Activated CD4-positive, alpha-beta T cell treated with anti-CD3 and anti-CD28 coated beads, Interleukin-2, amount 50 U/mL, for 16 hours (primary cell): Measurements from ENCODE around the gene CTSF.
"Not testable (repeated sequence)": the region's sequence is repeated elsewhere in the genome, so short reads cannot be mapped to it uniquely, and the experiment has no call there.

ENCODE experiments used
- DNase-seq: peaks from one replicate; pipeline ENCODE4 v3.0.0-alpha.2; 2020

CTSF gene

DNA sequence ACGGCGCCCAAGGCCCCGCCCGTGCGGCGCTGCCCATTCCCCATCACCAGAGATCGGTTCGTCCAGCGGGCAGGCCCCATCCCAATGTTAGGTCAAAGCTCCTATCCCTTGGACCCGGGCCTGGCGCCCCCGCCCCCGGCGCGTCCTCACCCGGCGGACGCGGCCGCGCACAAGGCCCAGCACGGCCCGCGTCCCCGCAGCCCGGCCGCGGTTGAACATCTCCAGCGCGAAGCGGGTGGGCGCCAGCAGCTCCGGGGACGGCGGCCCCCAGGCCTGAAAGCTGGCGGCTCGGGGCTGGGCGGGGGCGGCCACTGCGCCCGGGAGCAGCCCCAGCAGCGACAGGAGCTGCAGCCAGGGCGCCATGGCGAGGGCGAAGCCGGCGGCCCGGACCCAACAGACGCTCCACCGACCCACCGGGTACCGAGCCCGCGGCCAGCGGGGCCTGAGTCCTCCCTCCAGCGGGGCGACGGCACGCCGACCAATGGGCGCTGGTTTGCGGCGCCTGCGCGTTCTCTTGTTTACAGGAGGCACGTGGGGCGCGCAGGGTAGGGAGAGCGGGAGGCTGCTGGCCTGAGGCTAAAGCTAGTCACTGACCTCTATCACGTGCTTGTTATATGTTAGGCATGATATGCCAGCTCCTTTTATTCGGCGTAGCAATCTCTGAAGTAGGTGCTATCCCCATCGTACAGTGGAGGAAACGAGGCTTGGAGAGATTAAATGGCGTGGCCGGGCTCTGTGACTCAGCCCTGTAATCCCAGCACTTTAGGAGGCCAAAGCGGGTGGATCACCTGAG is at the start of gene CTSF:
Gene CTSF, minus strand, starts transcription at position 483 of the 793 bp plus-strand sequence. Its CDS starts 120 bp downstream, at position 363.
- DNase-seq, result peak; percentile 66

GRCh38 chr11:66617155-66617834 is 48.9 kb upstream of the CTSF start:
- peak; percentile 36 for DNase-seq

DNA sequence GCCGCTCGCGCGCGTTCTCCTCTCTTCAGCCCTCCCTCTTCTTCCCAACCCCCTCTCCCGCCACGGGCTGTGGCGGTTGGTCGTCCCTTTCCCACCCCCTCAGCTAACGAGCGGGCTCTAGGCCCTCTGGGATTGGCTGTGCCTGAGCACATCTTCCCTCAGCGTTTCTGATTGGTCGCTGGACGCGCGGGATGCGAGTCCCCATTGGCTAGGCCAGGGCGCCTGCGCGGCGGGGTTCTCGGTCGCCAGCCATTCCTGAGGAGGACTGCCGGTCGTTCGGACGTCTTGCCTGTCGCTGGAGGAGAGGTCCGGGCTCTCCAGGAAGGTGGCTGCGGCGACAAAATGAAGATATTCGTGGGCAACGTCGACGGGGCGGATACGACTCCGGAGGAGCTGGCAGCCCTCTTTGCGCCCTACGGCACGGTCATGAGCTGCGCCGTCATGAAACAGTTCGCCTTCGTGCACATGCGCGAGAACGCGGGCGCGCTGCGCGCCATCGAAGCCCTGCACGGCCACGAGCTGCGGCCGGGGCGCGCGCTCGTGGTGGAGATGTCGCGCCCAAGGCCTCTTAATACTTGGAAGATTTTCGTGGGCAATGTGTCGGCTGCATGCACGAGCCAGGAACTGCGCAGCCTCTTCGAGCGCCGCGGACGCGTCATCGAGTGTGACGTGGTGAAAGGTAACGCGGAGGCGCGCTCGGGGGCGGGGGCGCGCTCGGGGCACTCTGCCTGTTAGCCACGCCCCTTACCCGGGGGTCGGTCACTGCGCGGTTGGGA is 48.2 kb upstream of the CTSF start, which contains the start of gene RBM14:
Gene RBM14, plus strand, starts transcription at position 252 of the 776 bp plus-strand sequence. Its CDS starts 91 bp downstream, at position 343.
- peak; percentile 100 for DNase-seq

- no peak for DNase-seq
Measured at GRCh38 chr11:66614073-66614472, 45.7 kb upstream of the CTSF start.

DNA sequence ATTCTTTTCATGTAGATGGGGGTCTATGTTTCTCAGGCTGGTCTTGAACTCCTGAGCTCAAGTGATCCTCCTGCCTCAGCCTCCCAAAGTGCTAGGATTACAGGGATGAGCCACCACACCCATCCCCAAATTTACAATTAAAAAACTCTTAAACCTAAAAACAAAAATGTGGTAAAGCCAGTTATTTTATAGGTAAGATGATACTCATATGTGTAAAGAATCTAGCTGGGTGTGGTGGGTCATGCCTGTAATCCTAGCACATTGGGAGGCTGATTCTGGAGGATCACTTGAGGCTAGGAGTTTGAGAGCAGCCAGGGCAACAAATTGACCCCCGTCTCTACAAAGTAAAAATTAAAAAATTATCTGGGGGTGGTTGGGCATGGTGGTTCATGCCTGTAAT is 44.1 kb upstream of the CTSF start:
- DNase-seq, result no peak

DNA sequence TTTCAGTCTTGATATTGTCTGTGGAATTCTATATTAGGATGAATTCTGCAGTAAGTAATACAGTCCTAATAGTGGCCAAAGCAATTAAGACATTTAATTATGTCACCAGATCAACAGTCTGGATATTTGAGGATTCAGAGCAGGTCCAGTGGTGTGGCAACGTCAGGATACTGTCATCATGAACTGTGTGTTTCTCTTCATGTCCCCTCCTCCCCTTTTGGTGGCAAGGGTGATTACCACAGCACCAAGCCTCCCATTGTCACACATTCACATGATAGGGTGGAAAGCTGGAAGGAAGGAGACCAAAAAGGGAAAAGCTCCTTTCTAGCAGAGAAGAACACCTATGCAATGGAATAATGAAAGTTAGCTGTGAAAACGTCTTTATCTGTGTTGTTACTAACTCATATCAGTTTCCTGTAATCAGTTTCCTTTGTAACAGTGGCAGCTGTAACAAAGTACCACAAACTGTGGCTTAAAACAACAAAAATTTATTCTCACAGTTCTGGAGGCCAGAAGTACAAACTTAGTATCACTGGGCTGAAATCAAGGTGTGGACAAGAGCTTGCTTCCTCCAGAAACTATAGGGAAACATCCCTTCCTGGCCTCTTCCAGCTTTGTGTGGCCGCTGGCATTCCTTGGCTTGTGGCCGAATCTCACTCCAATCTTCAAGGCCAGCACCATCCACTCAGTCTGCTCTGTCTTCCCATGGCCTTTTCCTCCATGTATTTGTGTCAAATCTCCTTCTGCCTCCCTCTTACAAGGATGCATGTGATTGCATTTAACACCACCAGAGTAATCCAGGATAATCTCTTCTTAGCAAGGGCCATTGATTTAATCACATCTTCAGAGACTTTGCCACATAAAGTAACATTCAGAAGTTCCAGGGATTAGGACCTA is 41.6 kb upstream of the CTSF start:
- DNase-seq, result peak; percentile 10

DNA sequence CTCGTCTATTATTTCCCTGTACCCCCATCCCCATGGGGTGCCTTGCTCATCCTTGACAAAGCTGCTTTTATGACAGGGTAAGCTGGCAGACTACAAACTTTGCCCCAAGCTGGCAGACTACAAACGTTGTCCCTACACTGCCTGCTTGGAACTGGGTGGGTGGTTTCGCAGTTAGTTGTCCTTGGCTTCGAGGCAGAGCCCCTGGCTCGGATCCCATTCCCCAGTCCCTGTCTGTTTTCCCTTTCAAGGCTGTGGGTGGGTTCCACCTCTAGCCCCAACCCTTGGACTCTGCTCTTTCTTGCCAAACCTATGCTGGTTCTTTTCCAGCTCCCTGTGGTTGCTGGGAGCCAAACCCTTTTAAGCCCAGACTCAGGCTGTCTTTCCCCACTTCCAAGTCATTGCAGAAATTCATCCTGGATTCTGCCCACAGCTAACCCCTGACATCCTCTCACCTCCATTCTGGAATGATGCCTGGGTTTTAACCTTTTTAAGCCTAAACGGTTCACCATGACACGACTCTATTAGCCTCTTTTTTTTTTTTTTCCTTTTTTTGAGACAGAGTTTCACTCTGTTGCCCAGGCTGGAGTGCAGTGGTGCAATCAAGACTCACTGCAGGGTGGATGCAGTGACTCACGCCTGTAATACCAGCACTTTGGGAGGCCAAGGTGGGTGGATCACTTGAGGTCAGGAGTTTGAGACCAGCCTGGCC is 38.9 kb upstream of the CTSF start:
- DNase-seq, result no peak

DNA sequence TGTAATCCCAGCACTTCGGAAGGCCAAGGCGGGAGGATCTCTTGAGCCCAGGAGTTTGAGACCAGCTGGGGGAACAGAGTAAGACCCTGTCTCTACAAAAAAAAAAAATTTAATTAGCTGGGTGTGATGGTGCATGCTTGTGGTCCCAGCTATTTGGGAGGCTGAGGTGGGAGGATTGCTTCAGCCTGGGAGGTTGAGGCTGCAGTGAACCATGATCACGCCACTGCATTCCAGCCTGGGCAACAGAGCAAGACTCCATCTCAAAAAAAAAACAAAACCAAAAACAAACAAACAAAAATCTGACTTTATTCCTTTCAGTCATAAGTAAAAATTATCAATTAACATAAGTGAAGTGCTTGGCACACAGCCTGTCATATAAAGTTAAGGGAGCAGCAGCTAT is 38.2 kb upstream of the CTSF start:
- DNase-seq, result not testable (repeated sequence)

DNA sequence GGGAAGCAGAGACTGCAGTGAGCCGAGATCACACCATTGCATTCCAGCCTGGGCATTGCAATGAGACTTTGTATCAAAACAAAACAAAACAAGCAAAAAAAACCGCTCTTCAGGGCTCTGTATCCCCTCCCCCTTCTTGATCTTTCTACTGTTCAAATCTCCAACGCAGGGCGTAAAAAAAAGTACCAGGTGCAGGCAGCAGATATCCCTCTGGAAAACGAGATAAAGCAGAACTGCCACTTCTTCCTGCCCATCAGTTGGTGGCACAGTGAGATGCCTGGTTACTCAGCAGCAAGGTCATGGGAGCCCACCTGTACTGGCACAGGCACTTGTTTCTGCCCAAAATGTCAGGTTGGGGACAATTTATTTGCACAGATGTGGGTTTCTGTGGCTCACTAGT is 35.7 kb upstream of the CTSF start:
- no peak for DNase-seq

DNA sequence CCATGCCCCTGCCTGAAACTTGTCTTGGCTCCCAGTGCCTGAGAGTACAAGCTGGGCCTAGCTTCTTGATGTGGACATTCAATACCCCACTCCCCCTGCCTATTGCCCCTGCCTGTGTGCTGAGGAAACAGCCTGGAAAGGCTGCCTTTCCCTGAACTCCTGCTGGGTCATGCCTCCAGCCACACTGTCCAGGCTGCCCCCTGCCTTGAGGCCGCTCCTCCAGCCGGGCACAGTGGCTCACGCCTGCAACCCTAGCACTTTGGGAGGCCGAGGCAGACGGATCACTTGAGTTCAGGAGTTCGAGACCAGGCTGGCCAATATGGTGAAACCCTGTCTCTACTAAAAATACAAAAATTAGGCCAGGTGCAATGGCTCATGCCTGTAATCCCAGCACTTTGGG is 34.7 kb upstream of the CTSF start:
- no peak for DNase-seq

DNA sequence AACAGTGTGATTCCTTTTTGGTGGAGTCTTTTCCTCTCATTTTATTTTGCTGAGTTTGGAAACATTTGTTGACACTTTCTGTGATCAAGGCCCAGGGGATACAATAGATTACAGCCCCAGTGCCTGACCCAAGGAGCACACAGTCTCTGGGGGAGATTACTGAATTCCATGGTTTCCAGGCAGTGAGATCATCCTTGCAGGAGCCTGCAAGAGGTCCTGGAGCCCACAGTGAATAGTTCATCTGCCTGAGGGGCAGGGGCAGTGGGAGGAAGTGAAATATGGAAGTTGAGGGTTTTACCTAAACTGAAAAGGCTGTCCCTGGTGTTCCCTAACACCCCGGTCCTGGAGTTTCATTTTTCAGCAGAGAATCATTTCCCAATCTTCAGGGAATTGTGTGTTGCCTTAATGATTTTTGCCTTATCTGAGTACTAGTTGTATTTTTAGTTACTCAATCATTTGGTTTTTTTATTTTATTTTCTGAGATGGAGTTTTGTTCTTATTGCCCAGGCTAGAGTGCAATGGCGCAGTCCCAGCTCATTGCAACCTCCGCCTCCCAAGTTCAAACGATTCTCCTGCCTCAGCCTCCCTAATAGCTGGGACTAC is 32.3 kb upstream of the CTSF start:
- DNase-seq, result no peak

DNA sequence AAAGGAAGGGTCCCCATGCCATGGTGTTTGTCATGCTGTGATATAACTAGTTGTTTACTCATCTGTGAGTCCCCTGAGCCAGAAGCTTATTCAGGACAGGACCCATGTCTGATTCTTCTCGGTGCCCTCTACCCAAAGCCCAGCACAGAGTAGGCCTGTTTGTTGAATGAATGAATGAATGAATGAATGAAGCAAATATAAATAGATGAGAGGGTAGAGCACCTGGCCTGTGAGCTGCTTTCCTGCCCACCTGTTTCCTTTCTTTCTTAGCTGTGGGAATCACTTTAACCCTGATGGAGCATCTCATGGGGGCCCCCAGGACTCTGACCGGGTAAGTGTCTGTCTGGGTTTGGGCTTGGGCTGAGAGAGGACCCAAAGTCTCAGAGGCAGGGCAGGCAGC is 31.8 kb upstream of the CTSF start:
- DNase-seq, result no peak

DNA sequence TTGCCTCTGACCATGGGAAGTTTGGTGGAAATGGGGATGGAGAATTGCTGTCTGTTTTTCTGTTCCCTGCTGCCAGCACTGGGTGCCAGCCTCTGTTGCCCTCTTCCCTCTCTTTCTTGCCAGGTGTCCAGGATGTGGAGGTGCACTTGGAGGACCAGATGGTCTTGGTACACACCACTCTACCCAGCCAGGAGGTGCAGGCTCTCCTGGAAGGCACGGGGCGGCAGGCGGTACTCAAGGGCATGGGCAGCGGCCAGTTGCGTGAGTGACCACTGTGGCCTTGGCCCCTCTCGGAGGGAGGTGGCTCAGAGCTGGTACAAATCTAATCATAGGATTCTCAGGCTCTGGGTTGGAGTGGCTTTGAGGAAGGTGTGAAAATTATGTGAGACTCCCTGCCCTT is 30.6 kb upstream of the CTSF start:
- DNase-seq, result no peak

GRCh38 chr11:66595245-66595904 is 27.0 kb upstream of the CTSF start:
- no peak for DNase-seq

DNA sequence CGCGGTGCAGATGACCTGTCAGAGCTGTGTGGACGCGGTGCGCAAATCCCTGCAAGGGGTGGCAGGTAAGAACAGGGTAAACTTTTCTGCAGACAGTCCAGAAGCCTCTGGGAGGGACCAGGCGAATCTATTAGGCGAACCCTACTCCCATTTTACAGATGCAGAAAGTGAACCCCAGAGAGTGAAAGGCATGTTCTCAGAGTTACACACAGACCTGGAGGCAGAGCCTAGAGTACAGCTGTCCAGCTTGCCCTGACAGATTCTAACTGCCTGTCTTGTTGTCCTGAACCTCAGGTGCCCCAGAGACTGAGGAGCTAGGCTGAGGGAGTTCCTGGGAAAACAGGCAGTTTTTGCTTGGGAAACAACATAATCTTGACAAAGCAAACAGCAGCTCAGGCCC is 25.2 kb upstream of the CTSF start:
- no peak for DNase-seq

DNA sequence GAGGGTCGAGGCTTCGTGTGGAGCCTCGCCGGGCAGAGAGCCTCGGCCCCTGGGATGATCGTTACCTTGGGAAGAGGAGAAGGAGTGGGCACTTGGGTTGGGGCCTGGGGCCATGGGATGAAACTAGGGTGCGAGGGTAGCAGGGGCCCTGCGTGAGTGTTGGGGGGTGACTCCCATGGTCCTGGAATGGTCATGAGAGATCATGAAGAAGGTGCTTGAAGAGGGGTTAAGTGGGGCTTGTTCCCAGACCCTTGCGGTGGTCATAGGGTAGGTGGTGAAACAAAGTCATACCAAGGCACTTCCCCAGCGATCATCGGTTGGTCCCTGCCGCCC is 24.9 kb upstream of the CTSF start:
- no peak for DNase-seq

DNA sequence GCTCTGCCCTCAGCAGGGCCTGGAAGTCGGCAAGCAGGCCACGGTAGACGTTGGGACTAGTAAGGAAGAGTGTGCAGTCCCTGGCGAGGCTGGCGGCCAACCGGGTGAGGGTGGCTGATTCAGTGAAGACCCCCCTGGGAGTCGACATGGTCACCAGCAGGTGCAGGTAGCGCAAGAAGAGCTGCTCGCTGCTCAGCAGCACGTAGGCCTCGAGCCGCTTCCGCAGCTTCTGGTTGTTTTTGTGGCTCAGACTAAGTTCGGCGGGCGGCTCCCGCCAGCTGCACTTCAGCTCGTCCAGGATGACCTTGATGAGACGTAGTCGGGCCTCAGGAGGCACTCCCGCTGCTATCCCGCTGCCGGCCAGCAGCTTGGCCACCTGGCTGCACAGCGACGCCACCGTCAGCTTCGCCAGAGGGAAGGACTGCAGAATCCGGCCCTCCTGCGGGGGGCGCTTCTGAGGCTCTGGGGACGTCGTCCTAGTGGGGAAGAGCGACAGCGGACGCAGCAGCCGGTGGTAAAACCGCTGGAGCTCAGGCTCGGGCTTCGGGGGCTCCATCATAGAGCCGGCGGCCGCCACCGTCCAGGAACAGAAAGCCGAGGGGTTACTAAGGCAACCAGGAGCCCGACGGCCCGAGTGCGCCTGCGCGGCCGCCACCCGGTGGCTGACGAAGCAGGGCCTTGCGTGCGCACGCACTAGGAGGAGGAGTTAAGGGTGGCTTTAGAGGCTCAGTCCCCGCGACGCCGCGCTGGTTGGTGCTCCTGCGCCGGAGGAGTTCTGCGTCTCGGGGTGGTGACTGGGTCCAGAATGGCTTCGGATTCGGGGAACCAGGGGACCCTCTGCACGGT is 24.3 kb upstream of the CTSF start, which contains the start of the genes CCDC87 and CCS:
Gene CCDC87, minus strand, starts transcription at position 607 of the 846 bp plus-strand sequence. Its CDS starts 48 bp downstream, at position 559.
Gene CCS, plus strand, starts transcription at position 729 of the 846 bp plus-strand sequence. Its CDS starts 77 bp downstream, at position 806.
- DNase-seq, result peak; percentile 98

- DNase-seq, result no peak
Measured at GRCh38 chr11:66591175-66591574, 22.8 kb upstream of the CTSF start.

DNA sequence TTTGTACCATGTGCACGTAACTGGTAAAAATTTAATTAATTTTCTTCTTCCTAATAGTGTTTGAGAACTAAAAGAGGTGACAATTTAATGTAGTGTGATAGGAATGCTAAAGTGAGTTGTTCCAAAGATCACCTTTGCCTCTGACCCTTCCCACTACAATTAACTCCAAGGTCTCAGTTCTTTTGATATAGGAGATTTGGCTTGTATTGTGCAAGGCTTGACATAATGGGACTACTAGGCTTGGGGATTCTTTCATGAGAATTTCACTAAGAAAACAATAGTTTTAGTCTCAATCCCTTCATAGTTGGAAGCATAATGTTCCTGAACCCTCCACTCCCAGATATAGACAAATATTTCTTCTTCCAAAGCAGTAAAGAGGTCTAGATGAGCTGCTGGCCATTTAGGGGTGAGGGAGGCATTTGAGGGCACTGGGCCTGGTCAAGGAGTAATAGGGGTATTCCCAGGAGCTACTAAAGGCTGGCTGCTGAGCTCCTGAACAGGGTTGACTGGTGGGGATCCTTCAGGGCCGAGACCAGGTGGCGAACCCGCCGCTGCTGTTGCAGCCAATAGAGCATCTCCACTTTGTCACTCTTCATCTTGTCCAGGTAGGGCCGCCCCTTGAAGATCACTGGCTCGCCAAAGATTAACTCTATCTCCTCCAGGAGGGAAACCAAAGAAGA is 21.7 kb upstream of the CTSF start:
- no peak for DNase-seq
